Stimulated activated CD4-positive, alpha-beta T cell treated with anti-CD3 and anti-CD28 coated beads, Interleukin-2, amount 100 ng/mL, for 4 hours (primary cell): ENCODE data around the gene FIGNL2.

Source experiments
- DNase-seq: peaks from one replicate; pipeline ENCODE4 v3.0.0-alpha.2; 2020; ENCODE audit warnings: low read depth

The FIGNL2 gene

GRCh38 chr12:51855586-51856428, 7.3 kb upstream of the FIGNL2 start:
- no peak for DNase-seq

GRCh38 chr12:51852404-51853137, 4.1 kb upstream of the FIGNL2 start:
- no peak for DNase-seq

DNA sequence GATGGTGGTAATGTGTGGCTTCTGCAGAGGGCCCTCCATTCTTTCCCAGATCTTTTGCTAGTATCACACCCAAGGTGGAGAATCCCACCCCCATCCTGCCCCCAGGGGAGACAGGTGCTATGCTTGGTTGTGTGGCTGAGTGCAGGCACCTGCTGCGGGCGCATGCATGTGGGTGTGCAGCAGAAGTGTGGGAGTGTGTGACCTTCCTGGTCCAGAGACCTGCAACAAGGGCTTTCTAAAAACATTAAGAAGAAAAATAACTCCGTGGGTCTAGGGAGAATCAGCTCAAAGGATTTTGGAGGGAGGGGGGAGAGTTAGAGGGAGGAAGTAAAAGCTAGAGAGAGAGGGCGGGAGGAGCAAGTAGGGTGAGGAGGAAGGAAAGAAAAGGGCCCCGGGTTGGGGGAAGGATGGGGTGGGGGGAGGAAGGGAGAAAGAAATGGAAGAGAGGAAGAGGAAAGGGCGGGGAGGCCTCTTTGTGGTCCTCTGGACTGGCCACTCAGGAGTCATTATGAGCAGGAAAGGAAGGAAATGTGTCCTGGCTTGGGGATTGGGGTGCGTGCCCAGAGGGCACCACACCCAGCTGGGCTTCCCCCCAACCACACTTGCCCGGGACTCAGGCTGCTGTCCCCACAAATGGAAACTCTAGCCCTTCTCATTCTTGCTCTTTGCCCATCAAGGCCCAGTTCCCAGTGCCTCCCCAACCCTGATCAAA, 3.1 kb upstream of the FIGNL2 start:
- no peak for DNase-seq

GRCh38 chr12:51850965-51851299, 2.4 kb upstream of the FIGNL2 start:
- DNase-seq, result no peak

DNA sequence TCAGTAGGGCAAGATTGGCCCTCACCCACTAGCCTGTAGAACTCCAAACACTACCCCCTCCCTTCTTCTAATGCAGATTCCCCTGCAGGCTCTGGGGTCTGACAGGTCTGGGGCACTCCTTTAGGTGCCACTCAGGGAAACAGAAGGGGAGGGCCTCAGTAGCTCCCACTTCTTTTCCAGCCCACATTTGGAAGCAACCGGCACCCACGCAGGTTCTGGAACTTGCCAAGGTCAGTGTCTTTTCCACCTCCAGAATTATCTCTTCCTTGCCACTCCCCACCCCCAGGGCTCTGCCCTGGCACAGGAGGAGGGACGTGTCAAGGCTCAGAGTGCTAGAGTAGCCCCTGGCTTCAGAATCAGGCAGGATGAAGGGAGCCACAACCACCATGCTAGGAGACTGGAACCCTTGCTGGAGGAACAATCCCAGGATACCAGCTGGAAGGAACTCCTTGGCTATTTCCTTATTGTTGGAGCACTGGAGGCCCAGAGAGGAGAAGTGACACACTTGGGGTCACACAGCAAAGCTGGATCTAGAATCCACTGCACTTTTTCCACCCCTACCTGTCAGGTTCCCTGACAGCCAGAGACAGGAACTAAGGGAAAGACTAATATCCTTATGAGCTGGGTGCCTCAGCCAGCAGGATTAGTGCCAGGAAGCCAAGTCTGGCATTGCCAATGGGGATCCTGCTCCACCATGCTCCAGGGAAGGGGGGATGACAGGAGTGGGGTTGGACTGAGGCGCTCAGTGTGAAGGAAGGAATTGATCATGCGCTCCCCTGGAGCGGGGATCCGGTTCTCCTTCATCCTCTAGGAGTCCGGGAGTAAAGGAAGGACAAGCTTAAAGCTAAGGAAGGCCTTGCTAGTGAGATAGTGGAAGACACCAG, 1.8 kb upstream of the FIGNL2 start:
- no peak for DNase-seq

- DNase-seq, result no peak
Measured at GRCh38 chr12:51848841-51849735, 570 bp upstream of the FIGNL2 start.

DNA sequence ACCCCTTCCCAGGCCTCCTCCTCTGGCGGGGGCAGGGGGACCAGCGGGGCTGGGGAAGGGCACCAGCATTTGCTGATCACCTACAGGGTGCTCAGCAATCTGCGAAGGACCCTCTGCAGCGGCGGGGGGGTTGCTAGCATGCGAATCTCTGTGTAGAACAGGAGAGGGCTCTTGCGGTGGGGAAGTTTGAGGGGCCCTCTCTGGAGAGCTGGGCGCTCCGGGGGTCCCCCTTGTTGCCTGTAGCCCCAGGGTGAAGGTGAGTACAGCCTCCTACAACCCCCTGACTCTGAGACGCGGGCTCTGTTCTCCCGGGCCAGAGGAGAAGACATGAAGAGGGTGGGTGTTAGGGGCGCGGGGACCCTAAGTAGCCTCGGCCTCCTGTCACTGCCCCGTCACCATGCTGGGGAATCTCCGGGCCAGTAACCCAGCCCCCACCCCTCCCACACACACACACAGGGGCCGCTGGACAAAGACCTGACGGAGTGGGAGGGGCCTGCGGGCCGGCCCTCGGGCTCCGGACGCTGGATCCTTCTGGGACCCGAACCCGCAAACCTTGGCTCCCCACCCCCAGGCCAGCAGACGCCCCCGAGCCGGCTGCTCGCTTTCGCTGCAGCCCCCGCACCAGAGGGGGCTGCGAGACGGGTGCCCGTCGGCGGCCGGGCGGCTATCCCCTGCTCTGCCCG, 734 bp downstream of the FIGNL2 start:
- no peak for DNase-seq

GRCh38 chr12:51846911-51847642, 1.4 kb downstream of the FIGNL2 start:
- peak; percentile 39 for DNase-seq

DNA sequence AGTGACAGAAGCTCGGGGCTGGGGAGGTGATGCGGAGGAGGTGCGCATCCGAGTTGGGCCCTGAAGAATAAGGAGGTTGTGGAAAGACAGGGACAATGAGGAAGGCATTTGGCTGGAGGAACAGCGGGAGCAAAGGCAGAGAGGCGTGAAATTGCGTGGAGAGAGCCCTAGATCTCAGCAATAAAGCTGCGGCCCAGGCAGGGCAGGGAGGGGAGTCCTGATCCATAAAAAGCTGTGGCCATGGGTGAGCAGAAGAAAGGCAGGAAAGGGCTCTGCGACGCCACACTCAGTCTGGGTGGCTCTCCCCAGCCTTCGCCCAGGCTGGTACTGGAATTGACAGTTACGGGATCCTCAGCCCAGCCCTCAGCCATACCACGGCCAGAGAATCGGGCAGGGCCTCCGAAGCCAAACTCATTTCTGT, 2.2 kb downstream of the FIGNL2 start:
- no peak for DNase-seq

GRCh38 chr12:51845482-51845881, 3.0 kb downstream of the FIGNL2 start:
- no peak for DNase-seq

- DNase-seq, result no peak
Measured at GRCh38 chr12:51844854-51845253, 3.7 kb downstream of the FIGNL2 start.

DNA sequence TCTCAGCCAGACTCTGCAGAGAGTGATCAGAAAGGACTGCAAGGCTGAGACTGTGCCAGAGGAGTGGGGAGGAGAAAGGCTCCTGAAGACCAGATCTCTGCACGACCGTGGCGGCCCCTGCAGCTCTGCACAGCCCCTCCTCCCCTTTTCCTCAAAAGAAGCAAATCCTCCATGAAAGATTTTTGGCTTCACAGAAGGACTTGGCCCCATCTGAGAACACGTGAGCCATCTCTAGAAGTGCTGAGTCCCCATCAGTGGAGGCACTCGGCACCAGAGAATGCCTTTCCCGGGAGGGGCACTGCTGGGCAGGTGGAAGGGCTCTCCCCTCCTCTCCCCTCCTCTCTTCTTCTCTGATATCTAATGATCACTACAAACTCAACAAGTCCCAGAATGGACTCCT, 6.8 kb downstream of the FIGNL2 start:
- DNase-seq, result no peak

GRCh38 chr12:51840966-51841365, 7.6 kb downstream of the FIGNL2 start:
- DNase-seq, result no peak

DNA sequence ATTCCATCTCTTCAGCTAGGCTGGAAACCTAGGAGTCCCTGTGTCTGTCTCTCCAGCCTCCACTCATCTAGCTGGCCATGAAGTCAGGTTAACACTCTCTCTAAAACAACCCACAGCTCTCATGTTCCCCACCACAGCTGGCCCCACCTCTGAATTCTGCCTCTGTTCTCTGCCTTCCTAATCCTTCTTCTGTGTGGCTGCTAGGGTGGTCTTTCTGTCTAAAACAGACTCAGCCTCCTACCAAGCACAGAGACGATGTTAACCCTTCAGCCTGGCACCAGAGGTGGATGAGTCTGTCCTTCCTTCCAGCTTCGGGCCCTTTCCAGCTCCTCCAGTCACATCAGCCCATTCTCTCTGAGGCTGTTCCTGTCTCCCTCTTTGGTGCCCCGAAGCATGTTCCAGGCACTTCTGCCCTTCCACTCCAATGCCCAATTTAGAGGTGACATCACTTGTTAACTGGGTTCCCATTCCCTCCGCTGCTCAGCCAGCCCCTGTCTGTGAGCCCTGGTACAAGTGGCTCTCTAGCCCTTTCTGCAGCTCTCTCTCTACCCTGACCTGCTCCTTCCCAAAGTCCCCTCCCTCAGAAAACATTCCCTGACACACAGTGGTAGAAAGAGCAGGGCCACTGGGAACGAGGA, 9.1 kb downstream of the FIGNL2 start:
- DNase-seq, result no peak

DNA sequence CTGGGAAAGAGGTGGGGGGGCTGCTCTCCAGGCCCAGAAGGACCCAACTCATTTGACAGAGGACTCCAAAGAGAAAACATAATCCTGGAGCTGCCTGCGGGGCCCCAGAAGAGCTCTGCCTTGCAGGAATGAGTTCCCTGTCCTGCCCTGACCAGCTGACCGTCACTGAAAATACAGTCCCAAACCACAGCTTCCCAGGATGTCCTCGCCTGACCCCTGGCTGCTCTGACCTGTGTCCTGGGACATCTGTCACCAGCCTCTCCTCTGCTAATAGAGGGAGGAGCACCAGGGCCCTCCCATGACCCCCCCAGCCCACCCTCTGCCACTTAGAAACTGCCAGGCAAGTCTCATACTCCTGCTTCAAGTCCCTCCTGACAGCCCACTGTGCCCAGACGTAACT, 9.8 kb downstream of the FIGNL2 start:
- DNase-seq, result no peak

GRCh38 chr12:51838036-51838435, 10.5 kb downstream of the FIGNL2 start:
- no peak for DNase-seq

DNA sequence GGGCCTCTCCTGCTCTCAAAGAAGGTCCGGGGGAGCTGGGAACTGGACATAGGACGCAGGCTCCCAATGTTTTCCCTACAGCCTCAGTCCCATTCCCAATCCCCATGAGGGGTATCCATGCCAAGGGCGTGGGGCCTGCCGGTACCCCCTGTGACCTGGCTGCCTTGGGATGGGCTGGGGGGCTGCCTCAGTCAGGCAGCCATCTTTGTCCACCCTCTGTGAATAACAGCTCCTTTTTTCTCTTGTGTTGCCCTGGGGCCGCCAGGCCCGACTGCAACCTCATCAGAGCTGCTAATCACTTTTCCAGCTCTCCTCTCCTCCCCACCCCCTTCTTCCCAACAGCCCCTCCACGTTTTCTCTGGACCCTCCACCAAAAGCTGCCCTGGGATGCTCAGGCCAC, 11.2 kb downstream of the FIGNL2 start:
- DNase-seq, result no peak

DNA sequence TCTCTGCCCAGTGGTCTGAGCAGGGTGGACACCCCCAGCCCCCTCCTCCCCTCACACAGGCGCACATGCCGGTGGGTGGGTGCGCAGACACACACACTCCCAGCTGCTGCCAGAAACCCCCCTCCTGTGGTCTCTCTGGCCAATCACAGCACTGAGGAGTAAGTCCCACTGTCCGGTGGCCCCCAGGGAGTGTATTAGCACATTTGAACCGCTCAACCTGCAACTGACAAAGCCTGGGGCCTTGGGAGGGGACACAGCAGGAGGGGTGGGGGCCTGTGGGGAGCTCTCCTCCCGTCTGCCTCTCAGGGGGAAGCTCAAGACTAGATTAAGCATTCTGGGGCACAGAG, 11.7 kb downstream of the FIGNL2 start:
- DNase-seq, result no peak
